ENCODE measurements around the gene RPL31.

DNA sequence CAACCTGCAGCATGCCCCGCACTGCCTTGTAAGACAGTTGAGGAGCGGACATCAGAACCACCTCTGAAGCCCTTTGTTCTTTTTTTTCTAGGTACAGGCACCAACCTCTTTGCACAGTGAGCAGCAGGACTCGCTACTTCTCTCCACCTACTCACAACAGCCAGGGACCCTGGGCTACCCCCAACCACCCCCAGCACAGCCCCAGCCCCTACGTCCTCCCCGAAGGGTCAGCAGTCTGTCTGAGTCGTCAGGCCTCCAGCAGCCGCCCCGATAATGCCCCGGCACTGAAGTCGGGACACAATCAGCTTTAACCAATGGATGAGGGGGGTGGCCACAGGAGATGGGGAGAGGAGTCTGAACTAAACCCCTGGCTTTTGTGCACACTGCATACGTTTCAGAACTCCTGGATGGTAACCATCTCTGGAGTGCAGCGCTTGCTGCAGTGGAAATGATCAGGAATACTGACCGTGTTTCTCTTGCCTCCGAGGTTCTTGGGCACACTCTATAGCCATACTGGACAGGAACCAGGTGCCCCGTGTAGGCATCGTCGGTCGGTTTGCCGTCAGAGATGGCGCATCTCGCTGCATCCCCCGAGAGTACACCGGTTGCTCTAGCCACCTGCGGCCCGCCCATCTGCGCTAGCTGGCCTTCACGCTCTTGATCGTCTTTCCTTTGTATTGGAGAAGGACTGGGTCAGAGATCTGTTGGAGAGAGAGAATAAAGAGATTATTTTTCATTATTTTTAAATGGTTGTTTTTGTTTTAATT lies 6.6 kb upstream of the RPL31 start:
- TF ChIP-seq CTCF (IDR thresholded peaks at IDR 0.05; ENCODE audit: low read length) (no peak), EZH2 (IDR thresholded peaks at IDR 0.05; ENCODE audit: borderline replicate concordance, low read length) (no peak)

Data from OCI-LY1 (cell line).